GM18951 (cell line): ENCODE measurements around the gene SPACA4.

Experiments used
- POLR2A ChIP-seq: IDR thresholded peaks from 4 replicates; pipeline ENCODE4 v1.6.1; 2011; ENCODE audit warnings: mild to moderate bottlenecking; ENCODE audit not compliant: insufficient read length, insufficient read depth; ENCODE audit errors: extremely low read depth
- in situ Hi-C: fragments of 300-500 bp; cut with MboI; formaldehyde crosslinking; loops from one replicate; pipeline ENCODE4 v1.12.0; 2022; ENCODE audit warnings: low sequenced_read_pairs, mixed read lengths, inconsistent platforms; ENCODE audit not compliant: unreplicated experiment

SPACA4 gene

DNA sequence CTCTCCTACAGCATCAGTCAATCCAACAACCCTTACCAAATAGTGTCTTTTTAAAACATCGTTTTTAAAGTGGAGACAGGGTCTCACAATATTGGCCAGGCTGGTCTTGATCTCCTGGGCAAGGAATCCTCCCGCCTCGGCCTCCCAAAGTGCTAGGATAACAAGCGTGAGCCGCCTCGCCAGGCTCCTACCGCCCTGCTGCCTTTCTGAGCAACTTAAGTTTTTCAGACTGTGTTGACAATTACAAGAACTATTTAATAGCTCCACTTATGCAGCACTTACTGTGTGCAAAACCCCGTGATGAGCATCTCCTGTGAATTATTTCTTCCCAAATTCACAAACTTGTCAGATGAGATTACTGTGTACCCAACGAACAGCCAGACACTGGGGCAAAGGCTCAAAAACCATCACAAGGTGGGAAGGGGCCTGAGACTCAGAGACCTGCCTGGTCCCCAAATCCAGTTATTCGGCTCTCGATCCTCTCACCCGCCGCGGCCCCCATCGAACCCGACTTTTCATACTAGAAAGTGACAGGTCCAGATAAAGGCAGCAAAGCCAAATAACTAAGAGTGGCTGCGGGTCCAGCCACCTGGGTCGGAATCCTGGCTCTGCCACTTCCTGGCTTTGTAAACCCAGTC lies 11.9 kb downstream of the SPACA4 start:
- TF ChIP-seq POLR2A: no peak

DNA sequence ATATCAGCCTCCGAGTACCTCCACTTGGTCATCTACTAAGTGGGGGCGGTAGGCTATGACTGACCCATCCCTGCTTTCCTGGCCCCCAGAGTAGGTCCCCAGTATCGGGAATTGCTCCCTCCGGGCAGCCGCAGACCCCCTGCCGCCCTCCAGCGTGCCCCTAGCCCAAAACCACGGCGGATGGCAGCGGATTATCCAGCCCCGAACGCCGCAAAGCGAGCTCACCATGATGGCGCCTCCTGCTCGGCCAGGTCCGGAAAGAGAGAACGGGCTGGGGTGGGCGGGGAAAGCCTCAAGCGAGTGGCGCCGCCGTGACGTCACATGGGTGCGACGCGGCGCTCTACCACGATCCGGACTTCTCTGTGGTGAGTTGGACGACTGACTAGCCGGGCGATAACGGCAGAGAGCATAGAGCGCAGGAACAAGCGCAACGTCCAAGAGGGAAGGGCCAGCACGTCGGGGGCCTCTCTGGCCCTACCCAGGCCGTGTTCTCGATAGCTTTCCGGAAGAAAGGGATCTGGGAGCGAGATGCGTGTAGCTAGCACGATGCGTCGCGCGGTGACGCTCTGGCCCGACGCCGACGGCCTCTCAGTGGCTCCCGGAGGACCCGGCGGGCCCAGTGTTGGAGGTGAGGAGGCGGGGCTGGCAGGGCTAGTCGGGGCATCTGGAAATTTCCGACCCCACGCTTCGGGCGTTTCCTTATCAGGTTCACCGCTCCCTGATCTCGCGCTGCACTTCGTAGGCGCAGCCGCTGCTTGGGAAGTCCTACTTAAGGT lies 12.6 kb downstream of the SPACA4 start, which contains the start of the genes RPL18 and SPHK2:
TSS of gene RPL18 (minus strand) at position 263 of the 776 bp plus-strand sequence. CDS start at position 228, 35 bp downstream.
TSS of gene SPHK2 (plus strand) at position 591 of the 776 bp plus-strand sequence. CDS start 1,009 bp downstream, outside the sequence.
- TF ChIP-seq POLR2A: peak; percentile 95
- in situ Hi-C loops: no loop called here

More for the DNA sequence above, 11.9 kb downstream of the SPACA4 start:
- in situ Hi-C loops: no loop called here

DNA sequence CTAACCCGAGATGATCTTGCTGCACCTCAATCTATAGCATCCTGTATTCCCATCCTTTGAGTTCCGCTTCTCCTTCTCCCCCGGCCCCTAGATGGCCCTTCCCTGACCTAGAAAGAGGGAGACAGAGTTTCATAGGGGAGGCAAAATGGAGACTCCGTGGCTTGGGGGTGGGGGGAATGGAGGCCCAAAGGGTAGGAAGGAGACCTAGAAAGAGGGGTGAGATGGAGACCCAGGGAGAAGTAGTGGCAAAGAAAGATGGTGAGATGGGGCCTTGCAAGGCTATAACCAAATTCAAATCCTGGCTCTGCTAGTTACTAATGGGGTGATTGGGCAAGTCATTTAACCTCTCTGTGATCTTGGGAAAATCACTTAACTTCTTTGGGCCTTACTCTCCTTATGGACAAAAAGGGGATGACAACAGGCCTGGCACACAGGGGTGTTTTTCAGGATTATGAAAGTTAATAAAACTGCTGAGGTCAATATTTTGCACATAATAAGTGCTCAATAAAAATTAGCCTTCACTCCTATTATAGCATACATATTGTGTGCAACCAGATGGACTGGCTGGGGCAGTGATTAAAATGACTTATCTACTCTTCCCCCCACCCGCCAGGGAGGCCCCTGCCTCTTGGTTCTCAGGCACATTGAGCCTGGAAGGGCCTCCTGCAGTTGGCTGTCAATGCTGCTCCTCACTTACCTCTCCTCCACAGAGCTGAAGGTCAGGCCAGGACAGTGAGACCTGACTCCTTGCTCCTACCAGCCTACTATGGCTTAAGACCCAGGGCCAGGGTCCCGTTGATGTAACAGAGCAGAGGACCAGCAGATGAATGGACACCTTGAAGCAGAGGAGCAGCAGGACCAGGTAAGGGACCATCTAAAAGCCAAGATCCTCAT lies 13.4 kb downstream of the SPACA4 start:
- no peak for TF ChIP-seq POLR2A

DNA sequence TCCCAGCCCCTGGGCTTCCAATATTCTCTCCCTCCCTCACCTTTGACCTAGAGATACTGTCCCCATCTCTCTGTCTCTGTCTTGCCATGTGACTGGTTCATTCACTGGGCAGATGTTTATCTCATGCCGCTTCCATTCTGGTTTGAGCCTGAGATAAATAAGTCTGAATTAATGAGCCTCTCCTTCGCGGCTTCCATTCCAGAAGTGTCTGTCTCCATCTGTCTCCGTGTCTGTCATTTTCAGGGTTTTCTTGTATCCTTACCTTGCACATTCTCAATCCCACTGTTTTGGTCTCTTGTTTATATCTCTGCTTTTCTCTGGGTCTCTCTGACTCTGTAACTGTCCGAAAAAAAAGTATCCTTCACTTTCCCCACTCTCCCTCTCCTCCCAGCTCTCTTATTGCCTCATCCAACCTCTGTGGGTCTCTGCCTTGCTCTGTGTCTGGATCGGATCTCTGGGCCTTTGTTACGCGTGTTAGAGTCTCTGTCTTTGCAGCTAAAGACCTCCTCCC lies 17.1 kb downstream of the SPACA4 start:
- in situ Hi-C loops: no loop called here

More for the DNA sequence above, 13.4 kb downstream of the SPACA4 start:
- in situ Hi-C loops: no loop called here

DNA sequence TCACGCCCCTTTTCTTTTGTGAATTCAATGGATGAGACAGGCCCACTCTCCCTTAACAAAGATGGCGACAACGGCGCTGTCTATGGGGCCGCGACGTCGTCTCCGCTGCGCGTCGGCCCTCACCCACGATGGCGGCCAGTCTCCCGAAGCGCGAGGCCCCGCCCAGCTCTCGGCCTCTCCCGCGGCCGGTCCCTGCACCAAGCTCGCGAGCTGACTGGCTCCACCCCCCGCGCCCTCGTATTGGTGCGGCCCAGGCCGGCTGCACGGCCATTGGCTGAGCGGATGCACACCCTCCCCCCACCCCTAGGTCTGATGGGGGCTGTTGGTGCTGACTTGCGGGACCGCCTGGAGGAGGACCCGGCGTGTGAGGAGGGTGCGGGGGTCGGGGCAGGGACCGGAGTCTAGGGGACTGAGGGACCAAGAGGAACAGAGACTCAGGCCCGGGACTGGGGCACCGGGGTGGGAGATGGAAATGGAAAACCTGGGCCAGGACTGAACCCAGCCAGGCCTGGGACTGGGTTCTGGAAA lies 17.6 kb downstream of the SPACA4 start:
- in situ Hi-C loops: no loop called here
- TF ChIP-seq POLR2A: peak; percentile 51

More for the DNA sequence above, 17.1 kb downstream of the SPACA4 start:
- TF ChIP-seq POLR2A: no peak

DNA sequence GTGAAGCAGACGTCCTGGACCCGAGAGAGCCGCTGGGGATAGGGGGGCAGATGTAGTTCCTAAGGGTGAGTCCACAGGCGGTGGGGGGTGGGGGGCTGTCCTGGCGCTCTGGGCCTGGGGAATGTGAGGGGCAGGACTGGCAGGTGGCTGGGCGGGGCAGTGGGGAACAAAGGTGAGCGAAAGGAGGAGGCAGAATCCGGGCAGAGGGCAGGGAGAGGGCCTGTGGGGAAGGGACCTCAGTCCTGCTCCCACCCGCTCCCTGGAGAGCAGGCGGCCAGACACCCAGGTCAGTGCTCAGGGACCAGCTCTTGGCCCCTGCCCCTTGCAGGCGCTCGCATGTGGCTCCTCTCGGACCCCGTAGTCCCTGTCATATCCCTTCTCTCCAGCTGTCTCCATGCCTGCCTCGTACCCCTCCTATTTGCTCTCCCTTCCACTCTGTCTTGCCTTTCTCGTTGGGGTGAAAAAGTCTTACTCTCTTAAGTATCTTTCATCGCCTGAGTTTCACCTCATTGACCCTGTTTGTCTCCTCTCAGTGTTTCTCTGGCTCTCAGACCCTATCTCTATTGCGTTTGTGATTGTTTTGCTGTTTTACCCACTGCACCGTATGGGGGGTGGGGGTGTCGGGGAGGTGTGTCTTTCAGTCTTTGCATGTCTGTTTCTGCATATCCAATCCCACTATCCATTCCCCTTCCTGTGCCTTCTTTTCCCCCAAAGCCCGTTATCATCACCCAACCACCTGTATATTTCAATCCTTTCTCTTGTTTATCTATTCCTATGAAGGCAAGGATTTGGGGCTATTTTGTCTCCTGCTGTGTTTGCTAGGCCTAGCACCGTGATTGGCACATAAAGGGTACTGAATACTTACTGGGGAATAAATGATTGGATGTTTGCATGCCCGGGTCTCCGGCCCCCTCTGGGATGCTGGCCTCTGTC lies 18.5 kb downstream of the SPACA4 start:
- no peak for TF ChIP-seq POLR2A
- in situ Hi-C loops: no loop called here

DNA sequence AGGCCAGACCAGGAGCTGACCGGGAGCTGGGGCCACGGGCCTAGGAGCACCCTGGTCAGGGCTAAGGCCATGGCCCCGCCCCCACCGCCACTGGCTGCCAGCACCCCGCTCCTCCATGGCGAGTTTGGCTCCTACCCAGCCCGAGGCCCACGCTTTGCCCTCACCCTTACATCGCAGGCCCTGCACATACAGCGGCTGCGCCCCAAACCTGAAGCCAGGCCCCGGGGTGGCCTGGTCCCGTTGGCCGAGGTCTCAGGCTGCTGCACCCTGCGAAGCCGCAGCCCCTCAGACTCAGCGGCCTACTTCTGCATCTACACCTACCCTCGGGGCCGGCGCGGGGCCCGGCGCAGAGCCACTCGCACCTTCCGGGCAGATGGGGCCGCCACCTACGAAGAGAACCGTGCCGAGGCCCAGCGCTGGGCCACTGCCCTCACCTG lies 19.4 kb downstream of the SPACA4 start:
- no peak for TF ChIP-seq POLR2A
- in situ Hi-C loops: no loop called here

DNA sequence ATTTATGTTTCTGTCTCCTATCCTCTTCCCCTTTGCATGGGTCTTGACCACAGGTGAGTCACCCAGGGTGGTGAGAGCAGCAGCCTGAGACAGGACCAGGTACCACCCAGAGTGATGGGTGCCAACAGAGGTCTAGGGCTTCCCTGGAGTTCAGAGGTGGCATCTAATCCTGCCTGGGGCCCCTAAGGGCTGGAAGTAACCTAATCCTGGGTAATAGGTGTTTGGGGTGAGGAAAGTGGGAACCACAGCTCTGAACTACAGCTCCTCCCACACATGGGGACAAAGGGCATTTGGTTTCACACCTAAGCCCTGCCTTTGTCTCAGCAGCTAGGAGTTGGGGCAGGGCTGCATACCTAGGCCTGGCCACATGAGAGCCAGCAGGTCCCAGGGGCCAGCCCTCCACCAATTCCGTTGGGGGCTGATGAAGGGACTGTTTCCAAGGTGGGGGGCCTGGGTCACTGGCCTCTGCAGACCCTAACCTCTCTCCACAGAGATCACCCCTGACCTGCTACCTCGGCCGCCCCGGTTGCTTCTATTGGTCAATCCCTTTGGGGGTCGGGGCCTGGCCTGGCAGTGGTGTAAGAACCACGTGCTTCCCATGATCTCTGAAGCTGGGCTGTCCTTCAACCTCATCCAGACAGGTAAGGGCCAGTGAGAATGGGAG lies 20.8 kb downstream of the SPACA4 start:
- in situ Hi-C loops: no loop called here
- no peak for TF ChIP-seq POLR2A

DNA sequence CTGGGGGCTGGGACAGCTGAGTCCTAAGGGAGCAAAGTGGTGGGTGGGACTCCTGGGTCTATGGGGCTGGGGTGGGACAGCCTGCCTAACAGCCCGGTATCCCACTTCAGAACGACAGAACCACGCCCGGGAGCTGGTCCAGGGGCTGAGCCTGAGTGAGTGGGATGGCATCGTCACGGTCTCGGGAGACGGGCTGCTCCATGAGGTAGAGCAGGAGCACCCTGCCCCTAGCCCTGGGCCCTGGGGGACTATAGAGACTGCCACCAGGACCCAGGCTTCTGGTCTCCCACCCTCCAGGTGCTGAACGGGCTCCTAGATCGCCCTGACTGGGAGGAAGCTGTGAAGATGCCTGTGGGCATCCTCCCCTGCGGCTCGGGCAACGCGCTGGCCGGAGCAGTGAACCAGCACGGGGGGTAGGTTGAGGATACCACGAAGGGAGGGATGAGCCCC lies 21.3 kb downstream of the SPACA4 start:
- in situ Hi-C loops: no loop called here
- no peak for TF ChIP-seq POLR2A

DNA sequence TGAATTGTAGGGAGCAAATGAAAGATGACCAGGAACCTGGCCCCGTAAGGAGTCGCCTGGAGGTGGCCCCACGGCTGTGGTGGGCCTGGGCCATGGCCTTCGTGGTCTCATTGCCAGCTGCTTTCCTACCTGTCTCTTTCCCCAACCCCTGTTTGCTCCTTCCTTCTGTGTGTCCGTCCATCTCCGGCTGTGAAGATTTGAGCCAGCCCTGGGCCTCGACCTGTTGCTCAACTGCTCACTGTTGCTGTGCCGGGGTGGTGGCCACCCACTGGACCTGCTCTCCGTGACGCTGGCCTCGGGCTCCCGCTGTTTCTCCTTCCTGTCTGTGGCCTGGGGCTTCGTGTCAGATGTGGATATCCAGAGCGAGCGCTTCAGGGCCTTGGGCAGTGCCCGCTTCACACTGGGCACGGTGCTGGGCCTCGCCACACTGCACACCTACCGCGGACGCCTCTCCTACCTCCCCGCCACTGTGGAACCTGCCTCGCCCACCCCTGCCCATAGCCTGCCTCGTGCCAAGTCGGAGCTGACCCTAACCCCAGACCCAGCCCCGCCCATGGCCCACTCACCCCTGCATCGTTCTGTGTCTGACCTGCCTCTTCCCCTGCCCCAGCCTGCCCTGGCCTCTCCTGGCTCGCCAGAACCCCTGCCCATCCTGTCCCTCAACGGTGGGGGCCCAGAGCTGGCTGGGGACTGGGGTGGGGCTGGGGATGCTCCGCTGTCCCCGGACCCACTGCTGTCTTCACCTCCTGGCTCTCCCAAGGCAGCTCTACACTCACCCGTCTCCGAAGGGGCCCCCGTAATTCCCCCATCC lies 22.1 kb downstream of the SPACA4 start:
- in situ Hi-C loops: no loop called here
- peak; percentile 16 for TF ChIP-seq POLR2A
